Activated naive CD4-positive, alpha-beta T cell treated with Interleukin-2 at 50 U/mL for 16 hours (primary cell): ENCODE data around the gene ADI1.
"Not testable (repeated sequence)": the region's sequence is repeated elsewhere in the genome, so short reads cannot be mapped to it uniquely, and the experiment has no call there.

Experiments
- DNase-seq: peaks from one replicate; pipeline ENCODE4 v3.0.0-alpha.2; 2020

Gene ADI1

DNA sequence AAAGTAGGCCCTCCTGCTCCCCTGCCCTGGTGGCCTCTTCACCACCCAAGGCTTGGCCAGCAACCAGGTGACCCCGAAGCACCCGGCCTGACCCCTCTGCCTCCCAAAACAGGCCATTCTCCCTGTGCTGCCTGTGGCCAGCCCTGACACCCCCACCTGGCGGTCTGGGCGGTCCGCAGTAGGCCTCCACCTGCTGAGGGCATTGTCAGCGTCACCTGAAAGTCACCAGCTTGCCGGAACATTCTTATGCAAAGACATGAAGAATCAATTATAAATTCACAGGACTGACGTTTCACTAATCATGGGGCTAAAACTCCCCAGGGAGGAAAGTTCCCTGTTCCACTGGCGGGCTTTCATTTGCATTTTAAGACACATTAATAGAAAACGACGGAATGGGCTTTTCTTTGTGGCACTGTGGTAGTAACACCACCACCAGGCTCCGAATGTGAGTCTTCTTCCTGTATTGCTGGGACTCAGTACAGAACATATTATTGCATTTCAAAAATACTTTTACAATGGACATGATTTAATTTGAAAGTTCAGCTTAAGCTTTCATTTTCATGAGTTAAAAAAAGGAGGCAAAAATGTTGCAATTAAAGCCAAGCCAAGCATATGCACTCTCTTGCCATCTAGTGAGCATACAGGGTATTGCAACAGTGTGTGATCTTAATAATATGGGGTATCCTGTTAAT, 57.4 kb downstream of the ADI1 start:
- no peak for DNase-seq

DNA sequence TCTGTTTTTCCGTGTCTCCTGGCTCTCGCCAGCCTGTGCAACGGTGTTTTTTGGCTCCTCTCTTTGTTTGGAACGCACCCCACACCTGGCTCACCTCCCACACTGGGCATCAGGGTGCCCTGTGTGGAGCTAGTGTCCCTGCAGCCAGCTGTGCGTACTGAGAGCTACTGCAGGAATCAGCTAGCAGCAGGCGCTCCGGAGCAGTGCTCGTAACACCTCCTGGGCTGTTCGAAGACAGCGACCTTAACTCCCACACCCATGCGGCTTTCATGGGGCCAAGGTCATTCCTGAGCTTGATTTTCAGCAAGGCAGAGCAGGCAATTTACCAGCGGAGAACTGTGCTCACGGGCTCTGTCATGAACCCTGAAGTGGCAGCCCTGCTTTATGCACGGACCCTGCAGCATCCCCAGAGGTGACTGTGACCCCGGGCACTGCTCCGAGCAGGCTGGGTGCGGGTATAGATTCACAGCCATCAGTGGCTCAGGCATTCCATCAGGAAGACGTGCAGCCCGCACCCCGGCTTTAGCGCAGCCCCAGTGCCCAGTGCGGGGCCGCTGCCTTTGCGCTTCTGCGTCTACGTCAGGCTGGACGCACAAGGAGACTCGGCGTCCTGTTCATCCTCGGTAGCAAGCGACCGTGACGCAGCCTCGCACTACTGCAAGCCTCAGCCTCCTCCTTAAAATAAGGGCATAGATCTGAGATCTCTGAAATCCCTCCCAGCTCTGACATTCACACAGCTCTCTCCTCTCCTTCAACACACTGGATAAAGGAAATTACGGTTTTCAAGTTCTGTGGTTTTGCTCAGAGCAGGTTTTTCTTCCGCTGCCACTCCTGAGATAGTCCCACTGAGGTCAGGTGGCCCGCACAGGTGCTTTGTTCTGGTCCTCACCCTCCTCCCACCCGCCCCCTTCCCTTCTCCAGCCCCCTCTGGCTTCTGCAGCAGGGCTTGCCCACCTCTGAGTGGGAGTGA, 58.2 kb downstream of the ADI1 start:
- DNase-seq, result no peak

DNA sequence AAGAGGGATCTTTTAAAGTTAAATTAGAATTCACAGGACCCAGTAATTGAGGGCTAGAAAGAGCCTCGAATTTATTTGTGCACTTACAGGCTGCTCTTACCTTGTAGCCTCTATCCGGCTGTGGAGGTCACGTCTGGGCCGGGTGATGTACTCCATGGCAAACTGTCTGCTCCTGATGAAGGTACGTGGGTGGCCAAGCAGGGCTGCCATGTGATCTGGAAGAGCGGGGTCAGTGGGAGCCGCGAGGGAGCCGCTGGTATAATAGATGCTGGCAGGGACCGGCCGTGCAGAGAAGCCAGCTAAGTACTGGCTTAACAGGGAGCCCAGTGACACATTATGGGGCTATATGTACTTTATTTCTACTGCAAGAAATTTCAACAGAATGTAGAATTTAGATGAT, 59.2 kb downstream of the ADI1 start:
- DNase-seq, result no peak

DNA sequence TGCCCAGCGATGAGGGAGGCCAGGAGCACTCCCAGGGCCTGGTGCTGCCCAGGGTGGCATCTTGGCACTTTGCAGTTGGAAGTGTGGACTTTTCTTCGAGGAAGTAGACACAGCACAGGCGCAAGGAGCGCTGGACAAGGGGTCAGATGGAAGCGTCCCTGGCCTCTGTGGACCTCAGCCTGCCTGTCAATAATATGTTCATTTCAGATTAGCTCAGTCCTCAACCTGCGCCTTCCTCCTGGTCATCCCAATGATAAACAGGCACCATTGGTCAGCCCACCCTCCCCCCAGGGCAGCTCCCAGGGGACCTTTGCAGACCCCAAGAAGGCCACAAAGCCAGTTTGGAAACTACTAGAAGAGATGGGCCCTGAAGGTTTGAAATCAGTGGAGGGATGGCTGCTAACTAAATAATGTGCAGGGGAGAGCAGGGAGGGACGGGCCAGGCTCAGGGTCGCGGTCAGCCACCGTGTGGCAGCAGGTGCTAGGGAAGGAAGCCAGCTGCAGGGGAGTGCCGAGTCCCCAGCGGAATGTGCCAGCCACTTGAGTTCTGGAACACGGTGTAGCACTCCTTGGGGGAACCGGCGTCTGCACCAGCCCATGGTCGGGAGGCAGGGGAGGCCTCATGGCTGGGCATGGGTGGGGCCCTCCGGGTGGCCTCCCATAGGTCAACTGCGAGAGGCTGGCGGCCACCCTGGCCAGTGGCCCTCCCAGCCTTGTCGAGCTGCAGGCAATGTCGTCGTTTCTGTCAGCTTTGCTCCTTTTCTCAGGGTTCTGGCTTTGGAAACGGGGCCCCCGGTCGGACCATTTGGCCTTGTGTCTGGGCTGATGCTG, 59.9 kb downstream of the ADI1 start:
- no peak for DNase-seq

DNA sequence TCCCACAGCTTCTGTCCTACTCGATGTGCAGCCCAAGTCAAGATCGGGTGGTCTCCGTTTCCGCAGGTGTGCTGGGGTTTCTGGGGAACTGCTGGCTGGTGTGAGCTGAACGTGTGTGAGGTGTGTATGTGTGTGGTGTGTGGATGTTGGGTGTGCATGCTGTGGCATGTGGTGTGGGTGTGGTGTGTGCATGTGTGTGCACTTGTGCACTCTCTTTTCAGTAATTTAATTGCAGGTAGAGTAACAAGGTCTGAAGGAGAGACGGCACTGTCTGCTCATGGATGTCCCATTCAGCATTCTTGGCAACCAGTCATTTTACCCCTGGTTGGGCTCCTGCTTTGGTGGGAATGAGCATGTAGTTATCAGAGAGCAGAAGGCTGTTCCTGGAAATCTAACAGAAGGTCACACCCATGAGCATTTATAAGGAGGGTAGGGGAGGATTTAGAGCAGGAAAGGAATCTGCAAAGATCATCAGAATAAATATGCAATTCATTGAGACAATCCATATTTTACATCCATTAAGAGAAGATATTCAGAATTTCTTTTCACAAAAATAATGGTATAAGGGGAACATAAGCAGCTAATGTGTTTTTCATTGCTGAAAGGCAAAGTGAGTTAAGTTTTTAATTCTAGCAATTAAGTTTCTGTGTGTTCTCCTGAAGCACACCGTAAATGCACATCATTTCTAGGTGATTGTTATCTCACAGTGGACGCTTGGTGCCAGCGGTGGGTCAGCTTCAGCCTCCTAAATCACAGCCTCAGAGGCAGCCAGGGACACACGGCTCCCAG, 60.7 kb downstream of the ADI1 start:
- DNase-seq, result no peak

DNA sequence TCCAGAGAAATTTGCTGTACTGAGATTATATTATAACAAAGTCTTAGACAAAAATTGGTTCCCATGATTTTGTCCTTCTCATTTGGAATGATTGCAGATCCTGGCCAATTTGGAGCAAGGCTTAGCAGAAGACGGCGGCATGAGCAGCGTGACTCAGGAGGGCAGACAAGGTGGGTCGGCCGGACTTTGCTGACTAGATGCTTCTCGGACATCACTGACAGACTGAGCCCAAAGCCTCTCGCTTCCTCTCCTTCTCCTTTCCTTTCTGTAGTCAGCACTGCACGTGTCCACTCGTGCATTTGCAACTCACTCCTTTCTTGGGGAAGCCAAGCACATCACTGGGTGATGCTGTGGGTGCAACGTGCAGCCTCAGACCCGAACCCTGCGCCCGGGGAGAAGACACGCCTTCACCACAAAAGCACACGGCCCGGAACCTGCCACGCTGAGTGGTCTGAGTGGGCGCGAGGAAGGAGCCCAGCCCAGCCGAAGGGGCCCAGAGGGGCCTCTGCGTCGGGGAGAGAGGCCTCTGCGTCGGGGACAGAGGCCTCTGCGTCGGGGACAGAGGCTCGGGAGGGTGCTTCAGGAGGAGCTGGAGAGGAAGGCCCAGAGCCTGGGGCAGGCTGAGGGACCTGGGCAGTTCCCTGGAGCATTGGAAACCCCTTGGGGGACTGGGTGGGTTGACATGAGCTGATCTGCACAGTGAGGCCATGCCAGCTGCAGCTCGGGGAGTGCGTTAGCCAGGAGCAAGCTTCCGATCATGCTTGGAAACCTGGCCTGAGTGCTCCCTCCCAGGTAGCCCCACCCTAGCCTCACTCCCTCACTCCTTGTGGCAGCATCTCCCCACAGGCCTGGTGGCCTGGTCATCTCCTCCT, 61.6 kb downstream of the ADI1 start:
- DNase-seq, result no peak

DNA sequence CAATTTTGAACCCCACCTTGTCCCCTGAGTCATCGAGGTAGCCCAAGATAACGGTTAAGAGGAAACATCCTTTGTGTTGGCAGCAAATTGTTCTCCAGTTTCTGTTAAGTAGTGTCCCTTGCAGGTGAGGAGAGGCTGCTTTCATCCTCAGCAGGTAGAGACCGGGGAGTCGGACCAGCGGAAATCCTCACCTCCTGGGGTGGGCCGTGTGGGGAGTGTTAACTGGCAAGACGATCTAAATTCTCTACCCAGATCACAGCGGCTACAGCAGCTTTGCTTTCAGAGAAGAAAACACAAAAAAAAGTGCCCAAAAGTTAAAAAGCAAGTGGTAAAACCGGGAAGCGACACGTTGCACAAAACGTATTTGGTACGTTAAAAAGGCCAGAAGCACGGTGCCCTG, 63.2 kb downstream of the ADI1 start:
- DNase-seq, result no peak

DNA sequence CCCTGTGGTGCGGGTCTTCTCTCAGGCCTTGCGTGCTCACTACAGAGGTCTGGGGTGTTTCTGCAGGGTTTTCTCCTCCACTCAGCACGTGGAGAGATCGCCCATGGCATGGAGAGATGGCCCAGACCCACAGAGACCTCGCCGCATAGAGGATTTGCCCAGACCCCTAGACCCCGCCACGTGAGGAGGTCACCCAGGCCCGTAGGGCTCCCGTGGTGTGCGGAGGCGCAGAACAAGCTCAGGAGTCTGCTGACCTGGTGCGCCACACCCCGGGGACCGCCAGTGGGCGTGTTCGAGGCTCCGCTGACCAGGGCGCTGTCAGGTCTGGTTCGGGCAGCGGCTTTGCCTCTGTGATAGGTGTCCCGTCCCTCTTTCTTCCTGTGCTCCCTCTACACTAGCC, 64.5 kb downstream of the ADI1 start:
- DNase-seq, result no peak

DNA sequence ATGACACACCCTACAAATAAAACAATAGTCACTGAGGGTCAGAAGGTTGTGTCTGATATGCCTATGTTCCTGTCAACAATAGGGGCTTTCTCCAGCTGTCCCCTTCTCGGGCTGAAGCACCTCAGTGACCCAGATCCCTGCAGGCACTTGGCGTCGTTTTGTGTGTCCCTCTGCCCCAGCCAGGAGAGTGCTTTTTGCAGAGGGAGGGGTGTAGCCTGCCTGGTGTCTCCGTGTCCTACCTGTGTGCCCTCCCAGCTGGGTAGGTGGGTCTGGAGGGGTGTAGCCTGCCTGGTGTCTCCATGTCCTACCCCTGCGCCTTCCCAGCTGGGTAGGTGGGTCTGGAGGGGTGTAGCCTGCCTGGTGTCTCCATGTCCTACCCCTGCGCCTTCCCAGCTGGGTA, 65.3 kb downstream of the ADI1 start:
- DNase-seq, result not testable (repeated sequence)

DNA sequence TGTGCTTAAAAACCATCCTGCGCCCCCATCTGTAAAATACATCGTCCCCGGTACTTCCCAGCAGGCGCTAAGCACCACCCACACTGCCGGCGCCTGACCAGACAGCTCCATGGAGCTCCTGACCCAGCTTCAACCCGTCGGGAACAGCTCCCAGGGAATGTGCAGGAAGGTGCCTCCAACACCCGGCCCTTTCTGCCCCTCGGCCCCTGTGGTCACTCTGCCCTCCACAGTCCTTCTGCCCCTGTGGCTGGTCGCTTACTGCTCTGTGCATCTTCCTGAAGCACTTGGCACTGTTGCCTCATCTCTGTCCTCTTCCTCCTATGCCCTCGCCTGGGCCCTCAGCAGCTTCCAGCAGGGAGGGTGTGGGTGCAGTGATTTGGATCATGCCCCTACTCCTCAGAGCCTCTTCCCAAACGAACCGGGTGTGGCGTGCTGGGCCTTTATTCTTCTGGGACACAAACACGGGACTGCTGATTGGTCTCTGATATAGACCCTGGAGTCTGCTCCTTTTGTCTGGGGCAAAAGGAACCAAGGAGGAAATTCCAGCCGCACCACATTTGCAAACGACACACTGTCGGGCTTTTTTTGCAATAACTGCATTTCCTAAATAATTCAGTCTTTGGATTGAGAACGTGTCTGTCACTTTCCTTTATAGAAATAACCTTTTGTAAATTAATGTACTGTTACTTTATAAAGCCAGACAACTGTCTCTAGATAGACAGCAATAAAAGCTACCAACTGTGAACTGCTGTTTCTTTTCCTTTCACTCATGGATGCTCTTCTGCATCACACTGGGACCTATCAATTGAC, 65.9 kb downstream of the ADI1 start:
- no peak for DNase-seq

DNA sequence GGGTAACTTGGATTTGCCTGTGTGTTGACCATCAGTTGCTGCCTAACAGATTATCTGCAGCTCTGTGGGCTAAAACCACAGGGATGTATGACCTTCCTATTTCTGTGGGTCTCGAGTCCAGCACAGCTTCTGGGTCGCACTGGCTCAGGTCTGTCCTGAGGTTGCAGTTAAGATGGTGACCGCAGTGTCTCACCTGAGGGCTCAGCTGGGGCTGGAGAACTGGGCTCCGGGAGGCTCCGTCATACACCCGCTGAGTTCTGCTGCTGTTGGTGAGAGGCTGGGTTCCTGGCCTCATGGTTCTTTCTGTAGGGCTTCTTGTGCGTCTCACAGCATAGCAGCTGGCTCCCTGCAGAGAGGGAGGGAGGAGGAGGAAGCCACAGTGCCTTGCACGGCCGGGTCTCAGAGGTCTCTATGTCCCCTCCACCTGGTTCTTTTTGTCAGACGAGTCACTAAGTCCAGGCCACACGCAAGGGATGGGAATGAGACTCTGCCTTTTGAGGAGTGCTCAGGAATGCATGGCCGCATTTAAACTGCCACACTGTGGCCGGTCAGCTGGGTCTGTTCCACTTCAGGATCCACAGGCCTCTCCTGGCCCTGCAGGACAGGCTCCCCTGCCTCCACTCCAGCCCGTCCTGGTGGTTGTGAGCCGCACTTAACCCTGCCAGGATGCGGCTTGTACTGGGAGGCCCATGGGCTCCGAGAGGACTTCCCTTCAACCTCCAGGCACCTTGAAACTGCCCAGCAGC, 67.2 kb downstream of the ADI1 start:
- DNase-seq, result no peak

DNA sequence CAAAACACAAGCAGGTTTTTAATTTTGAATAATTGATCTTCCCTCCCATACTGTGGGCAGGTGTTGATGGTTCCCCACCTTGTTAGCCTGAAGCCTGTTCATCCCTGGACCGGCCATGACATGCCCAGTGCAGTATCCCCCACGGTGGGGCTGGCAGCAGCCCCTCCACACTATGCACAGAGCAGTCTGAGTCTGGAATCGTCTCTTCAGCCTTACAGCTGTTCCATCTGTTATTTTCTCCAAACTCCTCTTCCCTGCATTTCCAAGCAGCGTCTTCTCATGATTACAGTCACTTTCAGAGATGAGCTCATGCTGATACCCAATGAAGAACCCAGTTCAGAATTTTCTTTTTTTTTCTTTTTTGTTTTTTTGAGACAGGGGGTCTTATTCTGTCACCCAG, 68.2 kb downstream of the ADI1 start:
- no peak for DNase-seq

DNA sequence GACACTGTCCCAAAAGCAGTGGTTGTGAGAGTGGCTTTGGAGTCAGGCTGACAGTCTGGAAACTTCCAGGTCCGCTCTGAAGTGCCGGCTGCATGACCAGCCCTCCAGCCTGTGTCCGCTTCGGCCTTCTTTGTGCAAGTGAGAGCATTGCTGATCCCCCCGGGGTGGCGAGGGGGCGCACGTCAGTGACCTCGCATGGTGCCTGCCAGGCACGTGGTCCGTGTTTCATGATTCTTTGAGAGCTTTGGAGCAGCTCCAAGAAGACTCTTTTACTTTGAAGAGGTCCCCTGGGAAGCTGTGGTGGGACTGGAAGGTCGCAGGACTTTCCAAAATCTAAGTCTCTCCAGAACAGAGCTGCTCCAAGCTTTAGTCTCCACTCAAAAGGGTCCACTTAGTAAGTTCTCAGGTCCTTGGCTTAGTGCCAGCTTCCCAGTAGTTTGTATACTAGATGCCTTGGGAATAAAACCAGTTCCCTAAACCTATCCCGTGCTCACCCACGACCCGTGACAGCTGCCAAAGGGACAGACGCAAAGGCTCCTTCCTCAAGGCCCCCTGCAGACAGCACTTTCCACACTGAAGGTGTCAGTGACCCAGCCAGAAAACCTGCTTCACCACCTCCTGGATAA, 68.8 kb downstream of the ADI1 start:
- no peak for DNase-seq

DNA sequence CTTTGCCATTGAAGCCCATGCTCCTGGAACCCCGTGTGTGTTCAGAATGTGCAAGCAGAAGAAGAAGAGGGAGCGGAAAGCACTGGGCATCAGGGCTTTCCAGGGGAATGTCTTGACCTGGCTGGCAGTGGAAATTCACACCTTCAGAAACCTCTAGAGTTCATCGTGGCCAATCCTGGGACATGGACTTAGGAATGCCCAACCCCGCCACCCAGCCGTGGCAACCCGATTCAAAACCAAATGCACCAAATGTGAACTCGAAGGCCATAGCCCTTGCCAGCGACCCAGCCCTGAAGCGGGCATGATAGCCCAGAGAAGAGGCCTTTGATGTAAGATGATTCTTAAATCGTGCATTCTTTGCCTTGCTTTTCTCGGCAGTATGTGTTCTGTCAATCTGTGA, 69.4 kb downstream of the ADI1 start:
- no peak for DNase-seq

DNA sequence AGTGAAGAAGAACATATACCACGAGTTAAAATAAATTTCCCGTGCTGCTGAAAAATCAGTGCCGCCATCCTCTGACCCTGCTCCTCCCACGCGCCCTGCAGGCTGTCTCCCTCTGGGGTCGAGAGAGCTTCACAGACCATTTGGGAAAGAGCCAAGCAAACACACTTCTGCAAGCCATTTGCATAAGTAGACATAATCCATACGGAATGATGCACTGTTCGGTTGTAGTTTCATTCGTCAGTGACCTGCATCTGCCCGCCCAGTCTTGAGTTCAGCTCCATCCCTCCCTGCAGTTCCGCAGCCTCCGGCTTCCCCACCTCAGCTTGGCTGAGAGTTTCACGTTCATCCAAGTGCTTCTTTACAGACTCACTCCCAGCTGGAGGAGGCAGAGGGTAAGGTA, 70.2 kb downstream of the ADI1 start:
- no peak for DNase-seq

DNA sequence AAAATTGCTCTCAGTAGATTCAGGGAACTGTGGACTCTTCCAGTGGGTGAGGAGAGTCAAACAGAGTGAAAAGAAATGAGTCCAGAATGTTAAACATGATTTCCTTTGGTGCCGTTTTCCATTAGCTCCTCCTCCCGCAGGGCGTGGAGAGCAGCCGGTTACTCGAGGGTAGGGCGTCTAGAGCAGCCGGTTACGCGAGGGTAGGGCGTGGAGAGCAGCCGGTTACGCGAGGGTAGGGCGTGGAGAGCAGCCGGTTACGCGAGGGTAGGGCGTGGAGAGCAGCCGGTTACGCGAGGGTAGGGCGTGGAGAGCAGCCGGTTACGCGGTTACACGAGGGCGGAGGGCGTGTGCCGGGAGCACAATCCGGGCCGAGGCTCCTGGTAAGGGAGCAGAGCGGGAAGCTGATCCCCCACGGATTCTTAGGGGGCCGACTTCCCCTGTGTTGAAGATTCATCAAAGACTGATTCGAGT, 70.9 kb downstream of the ADI1 start:
- DNase-seq, result not testable (repeated sequence)

DNA sequence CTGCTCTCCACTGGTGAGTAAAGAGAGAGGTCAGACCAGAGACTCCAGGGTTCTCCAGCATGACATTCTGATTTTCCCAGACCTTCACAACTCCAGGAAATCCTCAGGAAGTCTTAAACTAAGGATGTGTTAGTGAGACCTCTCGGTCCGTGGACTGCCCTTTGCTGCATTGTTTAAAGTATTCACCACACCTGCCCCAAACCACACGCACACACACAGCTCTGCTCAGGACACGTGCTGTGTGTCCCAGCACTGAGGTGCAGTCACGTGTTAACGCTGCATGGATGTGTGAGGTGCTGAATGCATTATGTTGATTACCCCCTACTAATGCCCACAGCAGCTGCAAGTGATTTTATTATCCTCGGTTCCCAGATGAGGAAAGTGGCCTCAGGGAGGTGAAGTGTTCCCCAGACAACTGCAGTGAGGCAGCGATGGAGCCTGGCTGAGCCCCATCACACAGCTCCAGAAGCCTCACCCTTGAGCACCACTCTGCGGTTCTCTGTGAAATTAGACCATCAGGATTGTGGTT, 71.5 kb downstream of the ADI1 start:
- no peak for DNase-seq
